K562 (cell line): ENCODE measurements around the gene ASPRV1. TPM values are rescaled to one million over a fixed set of nuclear protein-coding genes. Genes with fewer than 3 reads are reported as not detected.

ENCODE experiments used
- BCOR ChIP-seq: fragments of 450-650 bp; IDR thresholded peaks from 2 replicates; pipeline ENCODE4 v1.6.1; 2016
- BRCA1 ChIP-seq, 2 experiments: fragments of 450-650 bp in 1 of 2; sonication (generic) in 1 of 2; formaldehyde crosslinking in 1 of 2; IDR thresholded peaks; 2 replicates each; pipeline versions ENCODE4 v1.5.0 to v1.6.1; 2017 to 2020; ENCODE audit warnings: mild to moderate bottlenecking in 1 of 2, missing genetic modification reagents in 1 of 2
- COPS2 ChIP-seq: fragments of 450-650 bp; conservative IDR thresholded peaks from 2 replicates; pipeline ENCODE4 v1.6.1; 2016; ENCODE audit warnings: mild to moderate bottlenecking, moderate library complexity
- CTBP1 ChIP-seq: fragments of 450-650 bp; IDR thresholded peaks from 2 replicates; pipeline ENCODE4 v1.6.1; 2016; ENCODE audit warnings: borderline replicate concordance
- ESRRA ChIP-seq: fragments of 450-650 bp; IDR thresholded peaks from 2 replicates; pipeline ENCODE4 v1.6.1; 2014; ENCODE audit warnings: low read depth, mild to moderate bottlenecking, moderate library complexity, borderline replicate concordance
- ETS1 ChIP-seq: conservative IDR thresholded peaks from 2 replicates; pipeline ENCODE4 v1.6.1; 2011; ENCODE audit warnings: low read depth, mild to moderate bottlenecking, low read length; ENCODE audit not compliant: control insufficient read depth
- FOS ChIP-seq: IDR thresholded peaks from 3 replicates; pipeline ENCODE4 v1.6.1; 2011; ENCODE audit not compliant: insufficient read length; ENCODE audit errors: extremely low read depth
- GTF2F1 ChIP-seq: IDR thresholded peaks from 2 replicates; pipeline ENCODE4 v1.6.1; 2011; ENCODE audit warnings: low read depth, low read length, improper control_type of control experiment
- HDAC2 ChIP-seq: fragments of 450-650 bp; IDR thresholded peaks from 2 replicates; pipeline ENCODE4 v1.6.1; 2016; ENCODE audit warnings: mild to moderate bottlenecking
- HMG20A ChIP-seq: fragments of 450-650 bp; formaldehyde crosslinking; conservative IDR thresholded peaks from 2 replicates; pipeline ENCODE4 v1.4.0; 2020; ENCODE audit warnings: mild to moderate bottlenecking, mixed read lengths
- KAT8 ChIP-seq: fragments of 450-650 bp; IDR thresholded peaks from 2 replicates; pipeline ENCODE4 v1.6.1; 2016; ENCODE audit warnings: low read depth, mild to moderate bottlenecking
- MECOM ChIP-seq: fragments of 250-450 bp; sonication (Bioruptor Pico); IDR thresholded peaks from 2 replicates; pipeline ENCODE4 v1.8.0; 2022; ENCODE audit warnings: inconsistent platforms
- NELFE ChIP-seq: IDR thresholded peaks from 2 replicates; pipeline ENCODE4 v1.6.1; 2011; ENCODE audit warnings: mild to moderate bottlenecking; ENCODE audit not compliant: insufficient read depth, insufficient read length
- NFE2L1 ChIP-seq: fragments of 450-650 bp; IDR thresholded peaks from 2 replicates; pipeline ENCODE4 v1.6.1; 2016; ENCODE audit warnings: missing genetic modification characterization, low read depth, mild to moderate bottlenecking, missing compliant biosample characterization, moderate library complexity, borderline replicate concordance
- RNF2 ChIP-seq: sonication (generic); IDR thresholded peaks from 2 replicates; pipeline ENCODE4 v1.6.1; 2016
- SRSF7 ChIP-seq: fragments of 200-400 bp; formaldehyde crosslinking; optimal IDR thresholded peaks from 2 replicates; pipeline ENCODE3; 2017; ENCODE audit warnings: mild to moderate bottlenecking, low read depth, low read length
- SRSF9 ChIP-seq: fragments of 200-400 bp; formaldehyde crosslinking; IDR thresholded peaks from 2 replicates; pipeline ENCODE4 v1.6.1; 2017; ENCODE audit warnings: low read depth, low read length, borderline replicate concordance
- STAT5B ChIP-seq: fragments of 250-450 bp; sonication (Bioruptor Pico); IDR thresholded peaks from 2 replicates; pipeline ENCODE4 v1.8.0; 2021; ENCODE audit warnings: mild to moderate bottlenecking, inconsistent platforms
- ZBTB33 ChIP-seq: sonication (generic); formaldehyde crosslinking; IDR thresholded peaks from 2 replicates; pipeline ENCODE4 v1.8.1; 2023; ENCODE audit warnings: mild to moderate bottlenecking, missing genetic modification reagents
- ZNF146 ChIP-seq: IDR thresholded peaks from one replicate; pipeline ENCODE4 v1.6.1; 2018; ENCODE audit warnings: missing compliant biosample characterization; ENCODE audit not compliant: unreplicated experiment
- ZNF184 ChIP-seq: sonication (generic); formaldehyde crosslinking; IDR thresholded peaks from 2 replicates; pipeline ENCODE4 v1.5.0; 2020; ENCODE audit warnings: missing genetic modification reagents
- ZNF212 ChIP-seq: fragments of 450-650 bp; formaldehyde crosslinking; IDR thresholded peaks from 2 replicates; pipeline ENCODE4 v1.4.0; 2020; ENCODE audit warnings: mild to moderate bottlenecking
- ZNF77 ChIP-seq: fragments of 250-450 bp; sonication (Bioruptor Pico); IDR thresholded peaks from 2 replicates; pipeline ENCODE4 v1.5.0; 2020
- polyA plus RNA-seq, 8 experiments: library from polyadenylated mRNA; depleted of rRNA in 4 of 8; stranded (reverse) in 5 of 8; unstranded in 3 of 8; fragments of >200 nt; fragmentation: Nextera tagmentation in 2 of 8; fragmentation: Illumina TruSeq in 1 of 8; extraction: Ambion mirVana in 2 of 8; extraction: Trizol in 1 of 8; gene quantifications; 2 replicates each; pipeline versions ENCODE4 v1.2.1 to v1.2.3, GENCODE V29; 2011 to 2014; ENCODE audit warnings: inconsistent platforms in 1 of 8, missing spikeins in 1 of 8
- total RNA-seq, 7 experiments: library from RNA; depleted of rRNA in 6 of 7; stranded (reverse); fragments of >200 nt in 6 of 7; fragmentation: Illumina TruSeq in 2 of 7; extraction: Trizol in 2 of 7; gene quantifications; 2 replicates each; pipeline versions ENCODE4 v1.2.1 to v1.2.3, GENCODE V29; 2011 to 2021; ENCODE audit warnings: low replicate concordance in 1 of 7
- TF ChIP-seq, protein P1 (sequence below), 2 experiments: fragments of 450-650 bp in 1 of 2; sonication (generic) in 1 of 2; formaldehyde crosslinking; conservative IDR thresholded peaks; 2 replicates each; pipeline versions ENCODE4 v1.4.0 to v1.8.1; 2020 to 2022; ENCODE audit warnings: mild to moderate bottlenecking in 1 of 2, missing genetic modification reagents in 1 of 2
- TF ChIP-seq, protein P2 (sequence below): fragments of 450-650 bp; IDR thresholded peaks from 2 replicates; pipeline ENCODE4 v1.6.1; 2014; ENCODE audit warnings: low read depth, mild to moderate bottlenecking, moderate library complexity, borderline replicate concordance

ASPRV1 gene
- total and polyA plus RNA-seq, 9 of the 15 experiments (the other 6 are each of a cell fraction or from before 2014, with no cell fraction given), result 0.17 to 0.72 (median 0.47) TPM; not detected in 1

GRCh38 chr2:69997015-69997830, 35.8 kb upstream of the ASPRV1 start (continued):
- TF ChIP-seq SRSF7 (no peak), ETS1 (no peak), ZNF77 (CRISPR knock-in tag) (no peak), GTF2F1 (no peak), STAT5B (no peak), CTBP1 (peak; percentile 94), ZNF146 (CRISPR knock-in tag) (no peak), BCOR (no peak), HDAC2 (peak; percentile 45; the same call in 1 of the 2 replicates), RNF2 (no peak; the same call in 1 of the 2 replicates), FOS (peak; percentile 54), ZBTB33 (CRISPR knock-in tag) (no peak), ESRRA (no peak), ZNF212 (CRISPR knock-in tag) (0 out of 2 replicates have a peak, but pooled peaks have one; percentile 28), KAT8 (no peak), ZNF184 (no peak), NELFE (no peak), BRCA1 (IDR thresholded peaks at IDR 0.05) (no peak), BRCA1 (CRISPR knock-in tag; IDR thresholded peaks at IDR 0.05) (no peak), HMG20A (CRISPR knock-in tag) (no peak), NFE2L1 (tag) (no peak), SRSF9 (no peak), COPS2 (no peak), MECOM (CRISPR knock-in tag) (peak; percentile 87)
- TF ChIP-seq, protein P1, sequence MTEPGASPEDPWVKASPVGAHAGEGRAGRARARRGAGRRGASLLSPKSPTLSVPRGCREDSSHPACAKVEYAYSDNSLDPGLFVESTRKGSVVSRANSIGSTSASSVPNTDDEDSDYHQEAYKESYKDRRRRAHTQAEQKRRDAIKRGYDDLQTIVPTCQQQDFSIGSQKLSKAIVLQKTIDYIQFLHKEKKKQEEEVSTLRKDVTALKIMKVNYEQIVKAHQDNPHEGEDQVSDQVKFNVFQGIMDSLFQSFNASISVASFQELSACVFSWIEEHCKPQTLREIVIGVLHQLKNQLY (CRISPR knock-in tag; conservative IDR thresholded peaks at IDR 0.05), result no peak
- TF ChIP-seq, protein P2, sequence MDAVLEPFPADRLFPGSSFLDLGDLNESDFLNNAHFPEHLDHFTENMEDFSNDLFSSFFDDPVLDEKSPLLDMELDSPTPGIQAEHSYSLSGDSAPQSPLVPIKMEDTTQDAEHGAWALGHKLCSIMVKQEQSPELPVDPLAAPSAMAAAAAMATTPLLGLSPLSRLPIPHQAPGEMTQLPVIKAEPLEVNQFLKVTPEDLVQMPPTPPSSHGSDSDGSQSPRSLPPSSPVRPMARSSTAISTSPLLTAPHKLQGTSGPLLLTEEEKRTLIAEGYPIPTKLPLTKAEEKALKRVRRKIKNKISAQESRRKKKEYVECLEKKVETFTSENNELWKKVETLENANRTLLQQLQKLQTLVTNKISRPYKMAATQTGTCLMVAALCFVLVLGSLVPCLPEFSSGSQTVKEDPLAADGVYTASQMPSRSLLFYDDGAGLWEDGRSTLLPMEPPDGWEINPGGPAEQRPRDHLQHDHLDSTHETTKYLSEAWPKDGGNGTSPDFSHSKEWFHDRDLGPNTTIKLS, result no peak
